ENCODE results near the gene RRP1B.

GRCh38 chr21:43657355-43658087 lies 1.8 kb upstream of the RRP1B start:
- TF ChIP-seq YY1 (IDR thresholded peaks at IDR 0.05; ENCODE audit: insufficient read depth, insufficient read length) (no peak), ZNF274 (IDR thresholded peaks at IDR 0.05; ENCODE audit: low read depth, low read length) (no peak)
